ENCODE results near the gene SLC25A21.

SLC25A21 gene

DNA sequence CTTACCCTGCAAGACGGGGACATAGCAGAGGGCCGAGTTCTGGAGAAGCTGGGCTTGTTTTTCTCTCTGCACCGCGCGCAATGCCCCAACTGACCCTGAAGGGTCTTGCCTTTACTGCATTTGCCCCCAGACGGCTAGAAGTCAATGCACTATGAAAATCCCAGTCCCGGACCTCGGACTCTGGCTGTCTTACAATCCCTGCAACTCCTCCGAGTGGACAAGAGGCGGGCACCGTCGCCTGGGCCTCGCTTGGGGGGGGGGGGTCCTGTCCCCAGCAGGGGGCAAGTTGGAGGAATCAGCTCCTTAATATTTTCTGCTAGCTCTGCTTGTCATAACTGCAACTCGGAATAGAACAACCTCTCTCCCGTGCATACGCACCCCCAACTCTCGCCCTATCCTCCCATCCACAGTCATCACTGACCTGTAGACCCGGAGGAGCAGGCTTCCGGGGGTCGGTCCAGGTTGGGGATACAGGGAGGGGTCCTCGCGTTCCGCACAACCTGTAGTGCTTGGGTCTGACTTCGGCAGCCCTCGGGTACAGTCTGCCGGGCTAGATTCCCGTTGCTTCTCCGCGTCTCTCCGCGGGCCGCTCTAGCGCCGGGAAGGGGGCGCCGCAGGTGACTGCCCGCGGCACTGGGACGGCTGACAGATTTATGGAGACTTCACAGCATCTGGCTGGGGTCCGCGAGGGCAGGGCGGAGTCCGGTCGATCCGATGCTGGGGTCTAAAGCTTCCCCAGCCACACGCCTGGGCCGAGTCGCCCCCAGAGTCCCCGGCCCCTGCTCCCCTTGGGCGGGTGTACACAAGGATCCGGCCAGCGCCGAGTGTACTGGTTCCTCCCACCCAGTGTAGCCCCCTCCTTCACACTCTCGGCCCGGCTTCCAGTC is 514.0 kb downstream of the SLC25A21 start:
- no peak for DNase-seq

DNA sequence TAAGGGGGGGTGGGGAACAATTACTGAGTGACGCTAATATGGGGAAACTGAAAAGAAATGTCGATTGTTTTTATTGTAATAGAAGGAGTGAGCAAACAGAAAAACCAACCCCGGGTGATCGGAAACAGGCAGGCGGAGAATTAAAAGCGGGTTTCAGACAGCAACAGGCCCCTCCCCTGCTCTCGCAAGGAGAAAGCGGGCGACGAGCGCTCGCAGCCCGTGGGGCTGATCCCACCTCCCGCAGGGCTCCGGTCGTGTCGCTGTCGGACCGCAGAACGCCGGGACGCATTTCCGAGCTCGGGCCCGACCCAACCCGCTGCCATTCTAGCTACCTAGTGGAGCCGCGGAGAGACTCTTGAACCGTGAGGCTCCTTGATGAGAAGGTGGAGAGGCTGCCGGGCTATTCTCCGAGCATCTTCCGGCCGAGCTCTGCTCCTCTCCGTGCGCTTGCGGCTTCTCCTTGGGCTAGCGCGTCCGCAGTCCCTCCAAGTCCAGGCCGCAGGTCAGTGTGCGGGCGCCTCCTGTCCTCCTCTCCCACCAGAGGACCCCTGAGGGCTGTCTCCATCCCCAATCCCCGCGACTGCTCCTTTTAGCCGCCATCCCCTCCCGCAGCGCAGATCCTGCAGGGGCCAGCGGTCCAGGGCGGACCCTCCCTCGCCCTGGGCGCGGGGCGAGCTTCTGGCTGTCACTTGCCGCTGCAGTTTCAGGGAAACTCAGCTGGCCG is 514.8 kb downstream of the SLC25A21 start:
- no peak for DNase-seq

DNA sequence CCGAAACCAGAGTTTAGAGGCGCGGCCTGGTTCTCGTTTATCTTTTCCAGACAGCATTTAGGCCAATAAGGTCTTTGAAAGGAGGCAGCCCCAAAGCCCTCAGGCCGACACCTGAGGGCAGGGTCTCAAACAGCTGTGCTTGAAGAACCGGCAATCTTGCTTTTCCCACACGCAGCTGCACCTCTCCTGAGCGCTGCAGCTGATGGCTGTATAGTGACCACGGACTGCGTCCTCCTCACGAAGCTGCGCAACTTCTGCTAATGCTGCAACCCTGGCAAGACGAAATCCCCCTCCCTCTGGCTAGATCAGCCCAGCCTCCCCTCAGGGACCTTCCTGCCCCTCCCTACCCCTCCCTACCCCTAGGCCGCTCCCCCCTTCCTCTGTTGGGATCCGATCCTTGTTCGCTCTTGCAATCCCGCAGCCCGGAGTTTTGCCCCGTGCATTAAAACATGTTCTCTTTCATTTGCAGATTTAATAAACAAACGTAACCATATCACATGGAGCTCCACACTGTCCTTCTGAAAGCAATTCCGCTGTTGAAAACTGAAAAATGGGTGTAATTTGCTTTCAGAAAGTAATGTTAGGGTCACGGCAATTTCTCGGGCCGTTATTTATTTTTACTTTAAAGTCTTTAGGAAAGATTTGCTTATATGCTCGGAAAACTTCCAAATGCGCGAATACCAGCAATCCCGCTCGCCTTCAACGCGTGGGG is 515.6 kb downstream of the SLC25A21 start:
- DNase-seq, result no peak

DNA sequence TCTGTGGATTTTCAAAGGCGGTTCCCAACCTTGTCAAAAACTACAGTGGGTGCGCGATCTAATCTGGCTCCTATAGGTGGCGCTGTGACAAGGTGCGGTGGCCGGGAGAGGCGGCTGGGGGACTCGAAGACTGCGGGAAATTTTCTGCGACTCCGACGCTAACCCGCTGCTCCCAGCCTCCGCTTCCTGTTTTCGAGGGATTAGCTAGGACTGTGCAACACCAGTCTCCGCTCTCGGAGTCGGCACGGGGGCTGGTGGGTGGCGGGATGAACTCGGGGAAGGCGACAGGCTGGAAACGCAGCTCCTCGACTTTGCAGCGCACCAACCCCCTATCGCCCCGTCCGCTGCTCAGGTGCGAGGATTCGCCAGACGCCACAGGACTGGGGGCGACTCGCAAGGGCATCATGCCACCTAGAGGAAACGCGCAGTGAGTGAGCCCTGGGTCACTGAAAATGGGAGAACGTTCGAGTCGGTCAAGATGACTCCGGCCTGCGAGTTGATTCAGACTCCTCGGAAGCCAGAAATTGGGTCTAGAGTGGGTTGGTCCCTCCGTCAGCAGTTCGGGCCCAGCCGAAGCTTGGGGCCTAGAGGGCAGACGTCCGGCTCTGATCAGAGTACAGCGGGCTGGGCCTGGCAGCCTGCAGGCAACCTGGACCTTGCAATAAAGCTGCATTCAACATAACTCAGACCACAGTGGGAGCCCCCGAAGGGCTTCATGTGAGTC is 516.3 kb downstream of the SLC25A21 start:
- peak; percentile 69 for DNase-seq

DNA sequence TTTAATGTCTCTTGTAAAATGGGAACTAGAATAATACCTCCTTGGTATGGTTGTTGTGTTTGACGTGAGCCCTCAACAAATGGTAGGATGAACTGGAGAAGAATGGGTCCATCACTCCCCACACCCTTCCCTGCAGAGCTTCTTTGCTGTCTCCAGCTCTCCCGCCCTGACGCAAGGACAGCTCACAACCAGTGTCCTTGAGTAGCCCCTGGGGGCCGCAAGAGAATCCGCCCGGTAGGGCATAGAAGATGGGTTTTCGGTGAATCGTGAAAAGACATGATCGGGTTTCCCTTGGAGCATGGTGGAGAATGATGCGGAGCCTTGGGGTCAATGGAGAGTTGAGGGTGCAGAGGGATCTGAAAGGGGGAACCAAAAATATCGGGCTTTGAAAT is 516.8 kb downstream of the SLC25A21 start:
- no peak for DNase-seq

- no peak for DNase-seq
Observed at GRCh38 chr14:36654794-36655381, 517.5 kb downstream of the SLC25A21 start.

DNA sequence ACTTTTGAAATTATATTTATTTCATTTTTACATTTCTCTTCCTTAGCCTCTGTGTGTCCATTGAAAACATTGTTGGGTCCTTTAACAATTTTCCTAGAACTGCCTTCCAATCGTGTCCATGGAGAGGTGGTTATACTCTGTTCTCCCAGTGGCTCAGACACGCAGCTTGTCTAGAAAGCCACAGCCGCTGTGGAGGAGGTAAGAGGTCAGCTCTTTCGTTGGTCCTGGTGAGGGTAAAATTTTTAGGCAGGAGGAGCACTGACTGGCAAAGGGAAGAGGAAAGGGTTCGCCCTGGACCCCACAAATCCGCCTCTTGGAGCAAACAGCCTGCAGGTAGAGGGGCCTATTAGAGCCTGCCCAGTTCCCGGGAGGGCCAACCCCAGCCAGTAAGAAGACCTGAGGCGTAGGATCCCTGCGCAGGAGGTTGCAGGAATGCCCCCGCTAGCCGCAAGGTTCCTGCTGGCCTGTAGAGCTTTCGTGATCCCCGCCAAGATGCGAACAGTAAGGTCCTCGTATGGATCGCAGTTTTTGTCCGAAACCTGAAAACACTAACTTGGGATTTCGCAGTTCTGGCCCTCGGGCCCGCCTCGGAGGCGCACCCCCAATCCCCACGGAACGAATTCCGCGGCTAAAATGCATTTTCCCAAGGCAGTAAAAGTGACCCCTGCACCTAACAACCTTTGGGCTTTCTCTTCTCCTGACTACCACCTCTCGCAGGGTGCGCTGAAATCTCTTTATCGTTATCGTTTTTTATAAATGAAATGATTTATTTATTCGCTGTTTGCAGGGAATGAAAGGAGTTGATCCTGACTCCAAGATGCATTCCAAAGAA is 518.2 kb downstream of the SLC25A21 start:
- no peak for DNase-seq

- no peak for DNase-seq
Observed at GRCh38 chr14:36653413-36653812, 519.0 kb downstream of the SLC25A21 start.

- no peak for DNase-seq
Observed at GRCh38 chr14:36652542-36653201, 519.7 kb downstream of the SLC25A21 start.

- DNase-seq, result no peak
Observed at GRCh38 chr14:36649872-36650650, 522.3 kb downstream of the SLC25A21 start.

DNA sequence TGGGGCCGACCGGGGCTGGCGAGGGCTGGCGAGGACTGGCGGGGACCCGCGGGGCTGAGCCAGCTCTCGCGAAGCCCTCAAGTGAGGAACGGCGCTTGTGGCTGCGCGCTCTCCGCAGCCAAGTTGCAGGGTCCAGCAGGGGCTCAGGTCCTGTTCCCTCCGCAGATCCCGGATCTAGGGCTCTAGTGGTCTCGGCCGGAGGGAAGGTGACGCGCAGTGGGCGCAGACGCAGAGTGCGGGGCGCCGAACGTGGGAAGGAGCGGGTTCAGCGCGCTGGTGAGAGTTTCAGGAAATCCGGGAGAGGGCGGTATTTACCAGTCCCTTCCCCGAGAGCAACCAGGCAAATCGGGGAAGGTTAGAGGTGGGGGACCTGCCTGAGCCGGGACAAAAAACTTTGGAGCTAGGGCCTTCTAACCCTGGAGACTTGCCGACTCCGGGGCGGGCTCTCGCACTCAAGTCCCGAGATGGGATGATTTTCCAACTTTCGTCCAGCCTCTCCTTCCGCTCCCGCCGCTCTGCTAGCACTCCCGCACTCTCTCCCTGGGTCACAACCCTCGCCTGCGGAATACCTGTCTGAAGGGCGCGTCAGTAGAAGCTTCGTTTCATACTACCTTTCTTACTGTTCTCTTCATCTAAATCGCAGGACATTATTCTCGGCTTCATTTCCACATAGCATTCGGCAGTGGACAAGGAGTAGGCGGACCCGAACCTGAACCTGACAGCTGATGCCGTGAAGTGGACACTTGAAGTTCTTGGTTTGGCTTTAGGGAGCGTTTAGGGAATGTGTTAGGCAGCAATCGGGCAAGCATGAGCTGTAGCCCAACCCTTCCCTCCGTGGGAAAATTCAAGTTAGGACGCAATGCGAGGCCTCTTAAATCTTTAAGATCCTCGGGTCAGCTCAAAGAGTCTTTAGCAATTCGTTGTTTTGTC is 524.3 kb downstream of the SLC25A21 start:
- peak; percentile 70 for DNase-seq

DNA sequence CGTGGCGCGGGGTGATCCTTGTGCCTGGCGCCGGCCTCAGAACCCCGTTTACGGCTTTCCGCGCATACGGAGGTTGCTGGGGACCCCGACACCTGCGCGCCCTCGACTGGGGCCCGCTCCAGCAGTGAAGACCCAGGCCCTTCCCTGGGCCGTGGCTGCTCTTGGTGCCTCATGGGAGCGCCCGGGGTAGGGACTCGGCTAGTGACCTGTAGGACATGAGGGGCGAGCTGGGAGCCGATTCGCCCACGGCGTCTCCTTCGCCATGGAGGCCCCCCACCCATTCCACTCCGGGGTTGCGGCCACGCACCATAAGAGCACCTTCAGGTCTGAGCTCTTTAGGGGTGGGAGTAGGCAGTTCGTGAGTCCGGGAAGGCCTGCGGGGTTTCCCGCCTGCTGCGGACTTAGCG is 525.0 kb downstream of the SLC25A21 start:
- no peak for DNase-seq

DNA sequence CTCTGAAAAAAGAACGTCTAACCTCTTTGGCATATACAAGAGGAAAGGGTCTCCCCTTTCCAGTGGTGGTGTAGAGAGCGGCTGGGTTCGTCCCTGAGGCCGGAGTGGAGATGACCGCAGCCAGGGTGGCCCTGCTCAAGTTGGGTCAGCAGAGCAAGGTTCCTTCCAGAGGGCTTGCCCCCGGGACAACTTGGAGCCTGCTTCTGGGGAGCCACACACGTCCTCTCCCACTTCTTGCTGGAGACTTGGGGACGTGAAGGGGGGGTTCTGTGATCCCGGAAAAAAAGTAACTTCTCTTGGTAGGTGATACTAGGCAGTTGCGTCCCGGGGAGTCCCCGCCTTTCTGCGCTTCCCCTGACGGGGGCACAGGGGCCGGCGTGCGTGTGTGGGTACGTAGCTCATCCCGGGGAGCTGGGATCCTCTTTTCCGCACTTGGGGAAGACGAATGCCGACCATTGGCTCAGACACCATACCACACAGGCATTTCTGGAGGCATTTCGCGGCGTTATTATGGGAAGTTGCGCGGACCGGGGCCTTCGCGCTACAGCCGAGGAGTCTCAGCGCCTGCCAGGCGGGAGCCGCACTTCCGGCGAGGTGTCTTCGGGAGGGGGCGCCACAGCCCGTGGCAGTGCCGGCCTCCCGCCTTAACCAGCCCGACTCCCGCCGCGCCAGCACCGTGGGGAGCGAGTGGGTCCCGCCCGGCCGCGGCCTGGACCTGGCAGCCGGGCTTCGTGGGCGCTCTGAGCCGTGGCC is 525.6 kb downstream of the SLC25A21 start:
- DNase-seq, result no peak

- no peak for DNase-seq
Observed at GRCh38 chr14:36633580-36633979, 538.8 kb downstream of the SLC25A21 start.
